Thoracic aorta (tissue), 2 donors: Measurements from ENCODE around the gene CACNG5. TPM values are rescaled to one million over a fixed set of nuclear protein-coding genes. Genes with fewer than 3 reads are reported as not detected.

ENCODE experiments used
- ATAC-seq: fragments of 150-250 bp; one replicate; pipeline ENCODE4 v1.8.0; 2017; ENCODE audit warnings: low read depth; ENCODE audit not compliant: insufficient number of reproducible peaks, low FRiP score
- DNase-seq: peaks from one replicate; pipeline ENCODE4 v3.0.0-alpha.2; 2020; ENCODE audit warnings: low spot score
- H3K27ac ChIP-seq, 2 donors: fragments of 200-600 bp; sonication (generic); 1 replicate in 1 of 2; 2 replicates in 1 of 2; pipeline ENCODE4 v1.5.1; 2016; ENCODE audit warnings: mild to moderate bottlenecking in 2 of 2, moderate library complexity in 2 of 2
- H3K27me3 ChIP-seq: fragments of 200-600 bp; sonication (generic); replicated peaks from 2 replicates; pipeline ENCODE4 v1.6.0; 2016; ENCODE audit warnings: mild to moderate bottlenecking; ENCODE audit not compliant: insufficient read depth
- H3K36me3 ChIP-seq: fragments of 200-600 bp; sonication (generic); one replicate; pipeline ENCODE4 v1.5.1; 2016
- H3K4me1 ChIP-seq, 2 donors: fragments of 200-600 bp; sonication (generic); 1 replicate in 1 of 2; 2 replicates in 1 of 2; pipeline versions ENCODE4 v1.5.1 to v1.6.0; 2016; ENCODE audit warnings: low read depth in 2 of 2, mild to moderate bottlenecking in 1 of 2; ENCODE audit not compliant: control insufficient read depth in 1 of 2
- H3K4me3 ChIP-seq: fragments of 200-600 bp; sonication (generic); 2 replicates; pipeline ENCODE4 v1.5.1; 2016; ENCODE audit warnings: mild to moderate bottlenecking
- H3K9me3 ChIP-seq: fragments of 200-600 bp; sonication (generic); 2 replicates; pipeline ENCODE4 v1.5.1; 2016
- CTCF ChIP-seq: fragments of 200-600 bp; sonication (generic); IDR thresholded peaks from one replicate; pipeline ENCODE4 v1.5.1; 2019; ENCODE audit warnings: antibody characterized with exemption
- total RNA-seq, 2 donors: library from RNA; depleted of rRNA; stranded (reverse); fragments of >200 nt; gene quantifications; one replicate each; pipeline versions ENCODE4 v1.1.0 to v1.2.3, GENCODE V29; 2016

The CACNG5 gene
- total RNA-seq, 2 donors from 2014 or later: not detected

- DNase-seq: no peak
- TF ChIP-seq CTCF: peak; percentile 75
- Histone ChIP-seq H3K9me3 (no peaks in the 10 kb centered on the region), H3K4me1 (peaks cover 0 to 15% of the 10 kb centered on the region in 2 donors), H3K36me3 (no peaks in the 10 kb centered on the region), H3K27me3 (no peaks in the 10 kb centered on the region), H3K4me3 (no peak overlapping the region), H3K27ac (no peak overlapping the region)
- ATAC-seq: no peak
Measured at GRCh38 chr17:66906321-66907278, 71.7 kb downstream of the CACNG5 start.

GRCh38 chr17:66909804-66910373 lies 75.0 kb downstream of the CACNG5 start:
- no peak for ATAC-seq

GRCh38 chr17:66910651-66911285 lies 75.9 kb downstream of the CACNG5 start:
- DNase-seq (no peak), ATAC-seq (no peak)
- H3K27ac ChIP-seq: no peak overlapping the region
- no peaks in the 10 kb centered on the region for H3K4me1 ChIP-seq
- H3K9me3 ChIP-seq: no peaks in the 10 kb centered on the region
- TF ChIP-seq CTCF: no peak
- H3K4me3 ChIP-seq: no peak overlapping the region
- H3K27me3 ChIP-seq: no peaks in the 10 kb centered on the region
- no peaks in the 10 kb centered on the region for H3K36me3 ChIP-seq

More at GRCh38 chr17:66909804-66910373, 75.0 kb downstream of the CACNG5 start:
- Histone ChIP-seq H3K9me3 (no peaks in the 10 kb centered on the region), H3K4me3 (no peak overlapping the region), H3K27ac (no peak overlapping the region), H3K27me3 (no peaks in the 10 kb centered on the region), H3K4me1 (peaks cover 0 to 7% of the 10 kb centered on the region in 2 donors), H3K36me3 (no peaks in the 10 kb centered on the region)
- no peak for TF ChIP-seq CTCF
- no peak for DNase-seq

GRCh38 chr17:66915204-66915611 lies 80.3 kb downstream of the CACNG5 start:
- H3K9me3 ChIP-seq: no peaks in the 10 kb centered on the region
- DNase-seq (no peak), ATAC-seq (no peak)
- H3K4me1 ChIP-seq: no peaks in the 10 kb centered on the region
- H3K4me3 ChIP-seq: no peak overlapping the region
- no peak overlapping the region for H3K27ac ChIP-seq
- H3K36me3 ChIP-seq: no peaks in the 10 kb centered on the region
- no peaks in the 10 kb centered on the region for H3K27me3 ChIP-seq
- no peak for TF ChIP-seq CTCF

- no peaks in the 10 kb centered on the region for H3K9me3 ChIP-seq
- DNase-seq (no peak), ATAC-seq (no peak)
- TF ChIP-seq CTCF: no peak
- no peaks in the 10 kb centered on the region for H3K27me3 ChIP-seq
- no peak overlapping the region for H3K27ac ChIP-seq
- no peaks in the 10 kb centered on the region for H3K4me1 ChIP-seq
- no peaks in the 10 kb centered on the region for H3K36me3 ChIP-seq
- H3K4me3 ChIP-seq: no peak overlapping the region
Measured at GRCh38 chr17:66915792-66916191, 80.9 kb downstream of the CACNG5 start.
